ENCODE data around the gene CDKN1C. TPM values are rescaled to one million over a fixed set of nuclear protein-coding genes. Genes with fewer than 3 reads are reported as not detected.

Gene CDKN1C
- total RNA-seq, 2 donors from 2014 or later: 17.1 to 25.0 TPM

GRCh38 chr11:2929531-2929949, 44.0 kb upstream of the CDKN1C start:
- H3K27ac ChIP-seq: peak overlapping the region; percentile 67 to 79
- H3K4me3 ChIP-seq: peak overlapping the region; percentile 85
- H3K9me3 ChIP-seq: no peaks in the 10 kb centered on the region
- no peaks in the 10 kb centered on the region for H3K27me3 ChIP-seq (replicated peaks; ENCODE audit: insufficient read depth)
- H3K4me1 ChIP-seq (ENCODE audit: control insufficient read depth in 1 of 2, low read depth in 2 of 2): peaks cover 3 to 40% of the 10 kb centered on the region in 2 donors
- DNase-seq (ENCODE audit: low spot score): peak; percentile 36
- TF ChIP-seq CTCF (IDR thresholded peaks at IDR 0.05): no peak
- ATAC-seq (ENCODE audit: insufficient number of reproducible peaks, low FRiP score, low read depth): no peak
- H3K36me3 ChIP-seq: no peaks in the 10 kb centered on the region

DNA sequence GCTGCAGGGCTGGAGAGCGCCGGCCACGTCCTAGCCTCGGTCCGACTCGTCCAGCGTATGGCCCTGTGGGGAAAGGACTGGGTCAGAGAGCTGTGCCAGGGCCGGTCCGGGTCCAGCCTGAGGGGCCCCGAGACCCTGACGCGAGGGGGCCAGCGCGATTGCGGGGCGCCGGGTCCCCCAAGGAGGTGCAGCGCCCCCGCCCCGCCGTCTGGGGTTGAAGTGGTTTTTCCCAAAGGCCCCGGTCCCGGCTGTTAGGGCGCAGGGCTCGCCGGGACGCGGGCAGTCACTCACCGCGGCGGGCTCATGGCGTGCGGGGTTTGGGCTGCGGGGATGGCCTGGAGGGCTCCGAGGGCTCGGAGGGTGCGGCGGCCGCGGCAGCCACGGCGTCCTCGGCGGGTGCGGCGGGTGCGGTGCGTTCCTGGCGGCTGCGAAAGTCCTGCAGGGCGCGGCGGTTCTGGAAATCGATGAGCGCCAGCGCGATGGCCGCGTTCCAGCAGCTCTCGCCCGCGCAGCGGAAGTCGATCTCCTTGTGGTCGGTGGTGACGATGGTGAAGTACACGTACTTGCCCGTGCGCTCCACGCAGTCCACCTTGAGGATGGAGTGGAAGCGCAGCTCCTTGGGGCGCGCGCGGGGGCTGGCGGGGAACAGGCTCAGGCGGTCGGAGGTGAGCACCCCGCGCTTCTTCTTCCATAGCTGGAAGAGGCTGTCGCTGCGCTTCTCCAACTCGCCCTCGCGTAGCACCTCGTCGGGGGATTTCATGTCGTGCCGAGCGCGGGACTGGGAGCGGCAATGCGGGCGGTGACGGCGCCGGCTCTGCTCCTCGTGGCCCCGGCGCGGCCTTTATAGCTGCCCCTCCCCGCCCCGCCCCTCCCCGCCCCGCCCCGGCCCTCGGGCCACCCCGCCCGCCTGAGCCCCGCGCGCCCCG, 43.3 kb upstream of the CDKN1C start, which contains the start of gene PHLDA2:
PHLDA2 (minus strand) TSS at position 816 of the 926 bp plus-strand sequence; CDS start at position 760, 56 bp downstream.
- DNase-seq (ENCODE audit: low spot score) (no peak), ATAC-seq (ENCODE audit: insufficient number of reproducible peaks, low FRiP score, low read depth) (peak; percentile 28)
- TF ChIP-seq CTCF (IDR thresholded peaks at IDR 0.05): no peak
- H3K27ac ChIP-seq: peak within 1 kb of the TSS; percentile 67 to 79
- H3K27me3 ChIP-seq (replicated peaks; ENCODE audit: insufficient read depth): no peaks in the 10 kb centered on the region
- H3K9me3 ChIP-seq: no peaks in the 10 kb centered on the region
- H3K4me3 ChIP-seq: peak within 1 kb of the TSS; percentile 85
- no peaks in the 10 kb centered on the region for H3K36me3 ChIP-seq
- peaks cover 3 to 39% of the 10 kb centered on the region in 2 donors for H3K4me1 ChIP-seq (ENCODE audit: control insufficient read depth in 1 of 2, low read depth in 2 of 2)

- Histone ChIP-seq H3K9me3 (no peaks in the 10 kb centered on the region), H3K4me3 (peak overlapping the region; percentile 85), H3K36me3 (no peaks in the 10 kb centered on the region), H3K27ac (no peak overlapping the region), H3K27me3 (replicated peaks; ENCODE audit: insufficient read depth) (no peaks in the 10 kb centered on the region), H3K4me1 (ENCODE audit: control insufficient read depth in 1 of 2, low read depth in 2 of 2) (peaks cover 3 to 31% of the 10 kb centered on the region in 2 donors)
- ATAC-seq (ENCODE audit: insufficient number of reproducible peaks, low FRiP score, low read depth): no peak
- no peak for TF ChIP-seq CTCF (IDR thresholded peaks at IDR 0.05)
- no peak for DNase-seq (ENCODE audit: low spot score)
These were observed 42.5 kb upstream of the CDKN1C start for GRCh38 chr11:2927851-2928604.

- no peak for TF ChIP-seq CTCF (IDR thresholded peaks at IDR 0.05)
- no peak for ATAC-seq (ENCODE audit: insufficient number of reproducible peaks, low FRiP score, low read depth)
- Histone ChIP-seq H3K4me1 (ENCODE audit: control insufficient read depth in 1 of 2, low read depth in 2 of 2) (peaks cover 3 to 23% of the 10 kb centered on the region in 2 donors), H3K4me3 (no peak overlapping the region), H3K27me3 (replicated peaks; ENCODE audit: insufficient read depth) (no peaks in the 10 kb centered on the region), H3K9me3 (no peaks in the 10 kb centered on the region), H3K36me3 (no peaks in the 10 kb centered on the region), H3K27ac (no peak overlapping the region)
- DNase-seq (ENCODE audit: low spot score): no peak
These were observed 41.7 kb upstream of the CDKN1C start for GRCh38 chr11:2927121-2927800.
